ENCODE results near the gene BRI3.
A peak's percentile ranks its signal among the peaks of the same experiment; 100 is the strongest.

Gene BRI3

GRCh38 chr7:98280791-98281756 lies at the start of gene BRI3:
BRI3 (plus strand) TSS chr7:98281686; CDS start chr7:98281796, 110 bp downstream.
- peak; percentile 74 to 98 (median 86) for DNase-seq

- DNase-seq, result no peak
These were observed 49.3 kb upstream of the BRI3 start for GRCh38 chr7:98232263-98232585.

- no peak for DNase-seq
These were observed 48.7 kb upstream of the BRI3 start for GRCh38 chr7:98232799-98233198.

- DNase-seq, result no peak
These were observed 48.0 kb upstream of the BRI3 start for GRCh38 chr7:98233219-98234070.

- no peak for DNase-seq
These were observed 46.9 kb upstream of the BRI3 start for GRCh38 chr7:98234429-98235147.

- no peak for DNase-seq
These were observed 45.6 kb upstream of the BRI3 start for GRCh38 chr7:98235901-98236300.

- DNase-seq, result no peak
These were observed 44.9 kb upstream of the BRI3 start for GRCh38 chr7:98236355-98237185.

GRCh38 chr7:98238076-98238475 lies 43.4 kb upstream of the BRI3 start:
- no peak for DNase-seq

- DNase-seq, result no peak
These were observed 42.5 kb upstream of the BRI3 start for GRCh38 chr7:98238976-98239375.

- no peak for DNase-seq
These were observed 40.4 kb upstream of the BRI3 start for GRCh38 chr7:98240961-98241673.

GRCh38 chr7:98241674-98242241 lies 39.7 kb upstream of the BRI3 start:
- no peak for DNase-seq

GRCh38 chr7:98242342-98242741 lies 39.1 kb upstream of the BRI3 start:
- no peak for DNase-seq

- no peak for DNase-seq
These were observed 38.6 kb upstream of the BRI3 start for GRCh38 chr7:98242934-98243333.

- DNase-seq, result no peak
These were observed 36.6 kb upstream of the BRI3 start for GRCh38 chr7:98244871-98245270.

GRCh38 chr7:98248156-98248555 lies 33.3 kb upstream of the BRI3 start:
- DNase-seq, result no peak

- no peak for DNase-seq
These were observed 32.4 kb upstream of the BRI3 start for GRCh38 chr7:98249106-98249505.

- peak in 2 of 4 experiments; percentile 6 to 32 for DNase-seq
These were observed 30.7 kb upstream of the BRI3 start for GRCh38 chr7:98250789-98251188.

GRCh38 chr7:98251231-98251600 lies 30.3 kb upstream of the BRI3 start:
- peak in 2 of 4 experiments; percentile 44 to 49 for DNase-seq

- DNase-seq, result peak; percentile 60 to 78 (median 70)
These were observed 29.7 kb upstream of the BRI3 start, which contains the start of gene TECPR1 for GRCh38 chr7:98251601-98252424. TECPR1 (minus strand) TSS chr7:98252232; CDS start chr7:98246146, 6,086 bp downstream.

GRCh38 chr7:98252425-98253054 lies 28.9 kb upstream of the BRI3 start:
- no peak for DNase-seq

All from activated naive CD4-positive, alpha-beta T cell (primary cell).